ENCODE data around the gene MARCO. TPM values are rescaled to one million over a fixed set of nuclear protein-coding genes. Genes with fewer than 3 reads are reported as not detected.
A peak's percentile ranks its signal among the peaks of the same experiment; 100 is the strongest.

MARCO gene
- total and polyA plus RNA-seq, 12 donors: 0.44 to 149 (median 34.4) TPM

GRCh38 chr2:119008108-119008507, 66.1 kb downstream of the MARCO start:
- Histone ChIP-seq H3K9me3 (replicated peaks in 1 of 3) (no peaks in the 10 kb centered on the region), H3K27me3 (peaks cover 14% of the 10 kb centered on the region), H3K4me3 (no peak overlapping the region), H3K36me3 (replicated peaks in 1 of 2) (no peaks in the 10 kb centered on the region), H3K4me1 (replicated peaks in 1 of 2) (peaks cover 0 to 6% of the 10 kb centered on the region in 2 donors), H3K27ac (no peak overlapping the region)
- intact Hi-C loops (cut with DNase I): no loop called here
- 65 to 73% (median 68%) methylated on average over 2 of the region's 2 CpGs for WGBS, 4 donors
- no peak for DNase-seq
- no peak for TF ChIP-seq POLR2A (IDR thresholded peaks at IDR 0.05)
- no peak for TF ChIP-seq CTCF (IDR thresholded peaks at IDR 0.05)

GRCh38 chr2:119009110-119009509, 67.1 kb downstream of the MARCO start:
- H3K4me3 ChIP-seq: no peak overlapping the region
- H3K9me3 ChIP-seq (replicated peaks in 1 of 3): no peaks in the 10 kb centered on the region
- H3K27ac ChIP-seq: no peak overlapping the region
- peaks cover 0 to 6% of the 10 kb centered on the region in 2 donors for H3K4me1 ChIP-seq (replicated peaks in 1 of 2)
- H3K27me3 ChIP-seq: peaks cover 14% of the 10 kb centered on the region
- DNase-seq: no peak
- no peaks in the 10 kb centered on the region for H3K36me3 ChIP-seq (replicated peaks in 1 of 2)
- no peak for TF ChIP-seq POLR2A (IDR thresholded peaks at IDR 0.05)
- no peak for TF ChIP-seq CTCF (IDR thresholded peaks at IDR 0.05)
- intact Hi-C loops (cut with DNase I): no loop called here
- 53 to 76% (median 70%) methylated on average over 3 of the region's 3 CpGs for WGBS, 4 donors

GRCh38 chr2:119010336-119010735, 68.3 kb downstream of the MARCO start:
- intact Hi-C loops (cut with DNase I): no loop called here
- Histone ChIP-seq H3K9me3 (replicated peaks in 1 of 3) (no peaks in the 10 kb centered on the region), H3K36me3 (replicated peaks in 1 of 2) (no peaks in the 10 kb centered on the region), H3K27me3 (peaks cover 14% of the 10 kb centered on the region), H3K4me1 (replicated peaks in 1 of 2) (peaks cover 0 to 6% of the 10 kb centered on the region in 2 donors), H3K27ac (no peak overlapping the region), H3K4me3 (no peak overlapping the region)
- WGBS, 4 donors: 67 to 85% (median 73%) methylated on average over 4 to 9 of the region's 9 CpGs
- DNase-seq: no peak
- no peak for TF ChIP-seq POLR2A (IDR thresholded peaks at IDR 0.05)
- TF ChIP-seq CTCF (IDR thresholded peaks at IDR 0.05): no peak

GRCh38 chr2:119011162-119011909, 69.3 kb downstream of the MARCO start:
- TF ChIP-seq CTCF (IDR thresholded peaks at IDR 0.05): peak; percentile 37 to 80 (median 60)
- no peak for TF ChIP-seq POLR2A (IDR thresholded peaks at IDR 0.05)
- Histone ChIP-seq H3K4me3 (no peak overlapping the region), H3K27ac (no peak overlapping the region), H3K4me1 (replicated peaks in 1 of 2) (peaks cover 0 to 6% of the 10 kb centered on the region in 2 donors), H3K36me3 (replicated peaks in 1 of 2) (no peaks in the 10 kb centered on the region), H3K9me3 (replicated peaks in 1 of 3) (no peaks in the 10 kb centered on the region), H3K27me3 (peaks cover 14% of the 10 kb centered on the region)
- WGBS, 4 donors: 8 to 23% (median 10%) methylated on average over 13 to 38 of the region's 38 CpGs
- intact Hi-C loops (cut with DNase I): no loop called here
- DNase-seq: peak in 6 of 7 donors; percentile 41 to 63 (median 54)
